Urinary bladder (tissue), 4 donors: ENCODE data around the gene PIK3R2. TPM values are rescaled to one million over a fixed set of nuclear protein-coding genes. Genes with fewer than 3 reads are reported as not detected.
"Not testable (repeated sequence)": the region's sequence is repeated elsewhere in the genome, so short reads cannot be mapped to it uniquely, and the experiment has no call there.

Experiments used
- DNase-seq: peaks from one replicate; pipeline ENCODE4 v3.0.0-alpha.2; 2015; ENCODE audit errors: extremely low spot score
- H3K27ac ChIP-seq: one replicate; pipeline ENCODE4 v1.5.1; 2013; ENCODE audit warnings: low read depth, mild to moderate bottlenecking, moderate library complexity
- H3K36me3 ChIP-seq: one replicate; pipeline ENCODE4 v1.6.1; 2013; ENCODE audit warnings: mild to moderate bottlenecking, moderate library complexity; ENCODE audit not compliant: insufficient read depth
- H3K4me1 ChIP-seq: one replicate; pipeline ENCODE4 v1.6.1; 2013; ENCODE audit warnings: mild to moderate bottlenecking, moderate library complexity; ENCODE audit not compliant: insufficient read depth
- H3K4me3 ChIP-seq: one replicate; pipeline ENCODE4 v1.5.1; 2013; ENCODE audit warnings: low read depth, low read length
- WGBS: extraction: QIAGEN DNeasy Blood & Tissue Kit; methylation state at CpG from one replicate; pipeline ENCODE4 v1.1.7; 2013; 5-methylcytosine and 5-hydroxymethylcytosine counted together
- polyA plus RNA-seq: library from polyadenylated mRNA; stranded (reverse); fragments of 200-250 nt; gene quantifications from one replicate; pipeline ENCODE4 v1.2.3, GENCODE V29; 2013
- total RNA-seq: library from RNA; depleted of rRNA; stranded (reverse); fragments of >200 nt; gene quantifications from one replicate; pipeline ENCODE4 v1.2.3, GENCODE V29; 2014
- donor health status: healthy with polysubstance abuse.
- donor health status: healthy.

The PIK3R2 gene
- total and polyA plus RNA-seq, 2 donors: 12.2 to 17.0 TPM

- WGBS: 1% methylated on average over 38 of the region's 38 CpGs
- Histone ChIP-seq H3K27ac (peak overlapping the region; percentile 87), H3K4me3 (peak overlapping the region; percentile 68), H3K4me1 (peaks cover 2% of the 10 kb centered on the region), H3K36me3 (peaks cover 3% of the 10 kb centered on the region)
- DNase-seq: no peak
These were observed 682 bp downstream of the PIK3R2 start for GRCh38 chr19:18153556-18154134.

GRCh38 chr19:18155095-18156087, 2.4 kb downstream of the PIK3R2 start:
- Histone ChIP-seq H3K4me3 (no peak overlapping the region), H3K4me1 (peaks cover 2% of the 10 kb centered on the region), H3K36me3 (peaks cover 3% of the 10 kb centered on the region), H3K27ac (peak overlapping the region; percentile 3)
- DNase-seq: no peak
- WGBS: 93% methylated on average over 43 of the region's 43 CpGs

- DNase-seq: no peak
- 95% methylated on average over 5 of the region's 6 CpGs for WGBS
- H3K4me3 ChIP-seq: no peak overlapping the region
- no peak overlapping the region for H3K27ac ChIP-seq
- peaks cover 3% of the 10 kb centered on the region for H3K36me3 ChIP-seq
- H3K4me1 ChIP-seq: peaks cover 2% of the 10 kb centered on the region
These were observed 3.3 kb downstream of the PIK3R2 start for GRCh38 chr19:18156268-18156667.

- peak overlapping the region; percentile 28 for H3K27ac ChIP-seq
- no peak overlapping the region for H3K4me3 ChIP-seq
- peak; percentile 78 for DNase-seq
- H3K4me1 ChIP-seq: peaks cover 2% of the 10 kb centered on the region
- peaks cover 3% of the 10 kb centered on the region for H3K36me3 ChIP-seq
- 23% methylated on average over 22 of the region's 22 CpGs for WGBS
These were observed 4.0 kb downstream of the PIK3R2 start for GRCh38 chr19:18156841-18157464.

GRCh38 chr19:18157465-18158063, 4.6 kb downstream of the PIK3R2 start:
- Histone ChIP-seq H3K36me3 (peaks cover 3% of the 10 kb centered on the region), H3K27ac (peak overlapping the region; percentile 28), H3K4me3 (no peak overlapping the region), H3K4me1 (peaks cover 2% of the 10 kb centered on the region)
- DNase-seq: peak; percentile 29
- 37% methylated on average over 18 of the region's 18 CpGs for WGBS

- no peak overlapping the region for H3K27ac ChIP-seq
- peaks cover 8% of the 10 kb centered on the region for H3K36me3 ChIP-seq
- 89% methylated on average over 4 of the region's 4 CpGs for WGBS
- no peak overlapping the region for H3K4me3 ChIP-seq
- no peak for DNase-seq
- H3K4me1 ChIP-seq: peaks cover 2% of the 10 kb centered on the region
These were observed 5.5 kb downstream of the PIK3R2 start for GRCh38 chr19:18158467-18158866.

GRCh38 chr19:18159059-18159616, 6.2 kb downstream of the PIK3R2 start:
- 91% methylated on average over 6 of the region's 6 CpGs for WGBS
- DNase-seq, H3K4me1 ChIP-seq, H3K4me3 ChIP-seq, H3K27ac ChIP-seq, H3K36me3 ChIP-seq: not testable (repeated sequence)

GRCh38 chr19:18159810-18160209, 6.8 kb downstream of the PIK3R2 start:
- no peak overlapping the region for H3K4me3 ChIP-seq
- H3K27ac ChIP-seq: no peak overlapping the region
- DNase-seq: no peak
- H3K4me1 ChIP-seq: peaks cover 2% of the 10 kb centered on the region
- 94% methylated on average over 10 of the region's 10 CpGs for WGBS
- H3K36me3 ChIP-seq: peaks cover 8% of the 10 kb centered on the region

GRCh38 chr19:18160493-18160970, 7.6 kb downstream of the PIK3R2 start:
- WGBS: 67% methylated on average over 13 of the region's 13 CpGs
- H3K27ac ChIP-seq: no peak overlapping the region
- peaks cover 2% of the 10 kb centered on the region for H3K4me1 ChIP-seq
- H3K4me3 ChIP-seq: no peak overlapping the region
- no peak for DNase-seq
- H3K36me3 ChIP-seq: peaks cover 8% of the 10 kb centered on the region

GRCh38 chr19:18160971-18161635, 8.1 kb downstream of the PIK3R2 start:
- DNase-seq: no peak
- 3% methylated on average over 66 of the region's 66 CpGs for WGBS
- no peak overlapping the region for H3K27ac ChIP-seq
- no peaks in the 10 kb centered on the region for H3K4me1 ChIP-seq
- H3K36me3 ChIP-seq: peaks cover 5% of the 10 kb centered on the region
- H3K4me3 ChIP-seq: peak overlapping the region; percentile 23

- peaks cover 5% of the 10 kb centered on the region for H3K36me3 ChIP-seq
- H3K4me3 ChIP-seq: peak overlapping the region; percentile 23
- 67% methylated on average over 19 of the region's 19 CpGs for WGBS
- no peak overlapping the region for H3K27ac ChIP-seq
- H3K4me1 ChIP-seq: no peaks in the 10 kb centered on the region
- no peak for DNase-seq
These were observed 8.7 kb downstream of the PIK3R2 start for GRCh38 chr19:18161636-18162002.

- WGBS: 97% methylated on average over 7 of the region's 7 CpGs
- H3K4me3 ChIP-seq: no peak overlapping the region
- no peak for DNase-seq
- no peak overlapping the region for H3K27ac ChIP-seq
- peaks cover 7% of the 10 kb centered on the region for H3K36me3 ChIP-seq
- H3K4me1 ChIP-seq: no peaks in the 10 kb centered on the region
These were observed 11.1 kb downstream of the PIK3R2 start for GRCh38 chr19:18164072-18164471.
